ENCODE measurements around the gene RPS25. TPM values are rescaled to one million over a fixed set of nuclear protein-coding genes. Genes with fewer than 3 reads are reported as not detected.

Gene RPS25
- polyA plus RNA-seq, 1 donor from 2014 or later: 1,728 TPM

DNA sequence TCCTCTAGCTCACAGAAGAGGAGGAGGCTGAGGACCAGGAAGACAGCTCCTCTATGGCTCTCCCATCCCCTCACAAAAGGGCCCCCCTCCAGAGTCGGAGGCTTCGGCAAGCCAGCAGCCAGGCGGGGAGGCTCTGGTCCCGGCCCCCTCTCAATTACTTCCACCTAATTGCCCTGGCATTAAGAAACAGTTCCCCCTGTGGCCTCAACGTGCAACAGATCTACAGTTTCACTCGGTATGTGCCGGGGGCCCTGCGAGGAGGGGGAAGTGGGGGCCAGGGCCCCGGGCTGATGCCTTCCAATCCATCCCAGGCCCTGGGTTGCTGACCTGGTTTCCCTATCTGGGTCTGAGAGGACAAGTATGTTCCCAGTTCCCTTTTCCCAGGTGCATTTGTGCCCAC is 38.7 kb downstream of the RPS25 start (continued):
- no peak for TF ChIP-seq REST (IDR thresholded peaks at IDR 0.05; ENCODE audit: borderline replicate concordance)

- Histone ChIP-seq H3K9me3 (ENCODE audit: low read length) (no peaks in the 10 kb centered on the region), H2AFZ (ENCODE audit: low read depth, low read length) (no peak overlapping the region), H3K9ac (ENCODE audit: low read length) (no peak overlapping the region), H3K9me2 (ENCODE audit: insufficient read depth, low read length) (no peaks in the 10 kb centered on the region), H3K27me3 (ENCODE audit: insufficient read depth, low read depth, low read length) (no peaks in the 10 kb centered on the region), H3K27ac (ENCODE audit: low read length) (no peak overlapping the region), H3K4me3 (ENCODE audit: low read length) (no peak overlapping the region), H3K4me2 (ENCODE audit: low read length) (no peak overlapping the region), H3F3A (ENCODE audit: insufficient read depth, low read length, poor library complexity, severe bottlenecking) (no peaks in the 10 kb centered on the region), H4K20me1 (ENCODE audit: insufficient read depth) (no peaks in the 10 kb centered on the region), H3K79me2 (replicated peaks; ENCODE audit: insufficient read depth, low read length) (no peaks in the 10 kb centered on the region), H3K36me3 (ENCODE audit: insufficient read depth, low read length) (no peaks in the 10 kb centered on the region)
- no peak for TF ChIP-seq TAF1 (IDR thresholded peaks at IDR 0.05; ENCODE audit: low read depth)
- TF ChIP-seq RAD21 (conservative IDR thresholded peaks at IDR 0.05): no peak
- TF ChIP-seq EP300 (conservative IDR thresholded peaks at IDR 0.05; ENCODE audit: poor library complexity, severe bottlenecking): no peak
- no peak for TF ChIP-seq EZH2 (IDR thresholded peaks at IDR 0.05; ENCODE audit: borderline replicate concordance, insufficient read depth, low read length, poor library complexity, severe bottlenecking)
- TF ChIP-seq MXI1 (conservative IDR thresholded peaks at IDR 0.05; ENCODE audit: poor library complexity, severe bottlenecking): no peak
- TF ChIP-seq SMC3 (conservative IDR thresholded peaks at IDR 0.05; ENCODE audit: poor library complexity): no peak
- TF ChIP-seq REST (IDR thresholded peaks at IDR 0.05; ENCODE audit: borderline replicate concordance): no peak
- no peak for TF ChIP-seq CTCF (IDR thresholded peaks at IDR 0.05; ENCODE audit: poor library complexity, severe bottlenecking)
- no peak for TF ChIP-seq POLR2AphosphoS5 (IDR thresholded peaks at IDR 0.05)
These were observed 42.1 kb downstream of the RPS25 start for GRCh38 chr11:118975771-118976709.

All from neural cell (in vitro differentiated cells).